Hematopoietic multipotent progenitor cell treated with erythropoietin and hydrocortisone succinate and interleukin-3 and kit ligand, for 6 days (in vitro differentiated cells): ENCODE measurements around the gene MXD3.
"Not testable (repeated sequence)": the region's sequence is repeated elsewhere in the genome, so short reads cannot be mapped to it uniquely, and the experiment has no call there.

Experiments
- DNase-seq: peaks from one replicate; pipeline ENCODE4 v3.0.0-alpha.2; 2015

MXD3 gene

DNA sequence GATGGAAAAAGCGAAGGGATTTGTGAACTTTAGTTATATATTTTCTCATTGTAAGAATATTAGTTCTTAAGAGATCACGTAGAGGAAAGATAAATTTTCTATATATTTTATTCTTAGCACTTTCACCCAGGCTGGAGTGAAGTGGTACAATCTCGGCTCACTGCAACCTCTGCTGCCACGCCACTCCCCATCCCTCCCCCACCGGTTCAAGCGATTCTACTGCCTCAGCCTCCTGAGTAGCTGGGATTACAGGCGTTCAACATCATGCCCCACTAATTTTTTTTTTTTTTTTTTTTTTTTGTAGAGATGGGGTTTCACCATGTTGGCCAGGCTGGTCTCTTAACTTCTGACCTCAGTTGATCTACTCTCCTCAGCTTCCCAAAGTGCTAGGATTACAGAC lies 50.7 kb downstream of the MXD3 start:
- DNase-seq, result no peak

DNA sequence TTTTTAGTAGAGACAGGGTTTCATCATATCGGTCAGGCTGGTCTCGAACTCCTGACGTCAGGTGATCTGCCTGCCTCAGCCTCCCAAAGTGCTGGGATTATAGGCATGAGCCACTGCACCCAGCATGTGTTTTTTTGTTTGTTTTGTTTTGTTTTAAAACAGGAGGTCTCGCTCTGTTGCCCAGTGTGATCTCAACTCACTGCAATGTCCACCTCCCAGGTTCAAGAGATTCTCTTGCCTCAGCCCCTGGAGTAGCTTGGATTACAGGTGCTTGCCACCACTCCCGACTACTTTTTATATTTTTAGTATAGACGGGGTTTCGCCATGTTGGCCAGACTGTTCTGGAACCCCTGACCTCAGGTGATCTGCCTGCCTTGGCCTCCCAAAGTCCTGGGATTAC lies 53.0 kb downstream of the MXD3 start:
- not testable (repeated sequence) for DNase-seq
